Posterior cingulate gyrus (tissue), 11 donors: ENCODE data around the gene LZTR1.
"Not testable (repeated sequence)": the region's sequence is repeated elsewhere in the genome, so short reads cannot be mapped to it uniquely, and the experiment has no call there.

Experiments used
- DNase-seq, 10 donors: peaks; one replicate each; pipeline versions ENCODE4 v3.0.0 to v3.0.0-alpha.2; 2020 to 2021; ENCODE audit warnings: mixed read lengths in 3 of 10
- intact Hi-C: fragments of 100-400 bp; cut with DNase I; formaldehyde crosslinking; loops from one replicate; pipeline ENCODE4 v1.15.1; 2023

Gene LZTR1

DNA sequence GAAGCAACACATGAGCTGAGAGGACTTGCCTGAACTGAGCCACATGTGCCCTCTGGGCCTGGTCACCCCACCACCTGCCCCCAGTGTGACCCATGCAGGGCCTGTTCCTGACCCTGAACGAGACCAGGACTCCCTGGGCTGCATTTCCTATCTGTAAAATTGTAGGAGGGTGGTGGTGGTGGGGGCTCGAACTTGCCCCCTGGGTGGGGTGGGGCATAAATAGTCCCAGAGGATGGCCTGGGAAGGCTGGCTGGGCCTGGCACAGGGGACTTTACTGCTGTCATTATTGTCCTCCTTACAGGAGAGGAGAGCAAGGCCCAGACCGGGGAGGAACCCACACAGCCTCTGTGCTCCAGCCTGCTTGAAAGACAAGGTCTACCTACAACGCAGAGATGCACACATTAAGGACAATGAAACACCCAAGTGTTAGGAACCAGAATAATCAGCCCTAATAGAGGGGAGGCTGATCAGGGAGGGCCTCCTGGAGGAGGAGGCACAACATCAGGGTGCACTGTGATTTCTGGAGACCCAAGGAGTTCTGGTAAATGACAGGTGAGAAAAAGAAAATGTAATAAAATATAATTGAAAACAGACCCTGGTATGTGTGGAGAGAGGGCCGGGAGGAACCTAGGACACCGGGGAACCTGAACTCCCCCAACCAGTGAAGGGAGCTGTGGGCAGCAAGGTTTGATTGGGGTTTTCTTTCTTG lies 17.9 kb upstream of the LZTR1 start:
- intact Hi-C loops = no loop called here
- peak in 2 of 10 donors; percentile 26 to 39 for DNase-seq

DNA sequence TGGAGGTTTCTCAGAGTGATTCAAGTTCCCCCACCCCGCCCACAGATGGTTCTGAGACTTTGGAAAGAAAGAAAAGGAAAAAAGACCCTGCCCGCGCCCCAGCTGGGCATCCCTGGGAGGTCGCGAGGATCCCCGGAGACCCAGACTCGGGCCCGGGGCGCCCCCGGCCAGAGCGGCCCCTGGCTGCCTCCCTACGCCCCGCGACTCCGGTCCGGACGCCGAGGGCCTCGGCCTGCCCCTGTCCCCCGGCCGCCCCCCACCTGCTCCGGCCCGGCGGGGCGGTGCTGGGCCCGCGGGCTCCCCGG lies 17.3 kb upstream of the LZTR1 start:
- intact Hi-C loops = no loop called here
- peak in 1 of 10 donors; percentile 61 for DNase-seq

DNA sequence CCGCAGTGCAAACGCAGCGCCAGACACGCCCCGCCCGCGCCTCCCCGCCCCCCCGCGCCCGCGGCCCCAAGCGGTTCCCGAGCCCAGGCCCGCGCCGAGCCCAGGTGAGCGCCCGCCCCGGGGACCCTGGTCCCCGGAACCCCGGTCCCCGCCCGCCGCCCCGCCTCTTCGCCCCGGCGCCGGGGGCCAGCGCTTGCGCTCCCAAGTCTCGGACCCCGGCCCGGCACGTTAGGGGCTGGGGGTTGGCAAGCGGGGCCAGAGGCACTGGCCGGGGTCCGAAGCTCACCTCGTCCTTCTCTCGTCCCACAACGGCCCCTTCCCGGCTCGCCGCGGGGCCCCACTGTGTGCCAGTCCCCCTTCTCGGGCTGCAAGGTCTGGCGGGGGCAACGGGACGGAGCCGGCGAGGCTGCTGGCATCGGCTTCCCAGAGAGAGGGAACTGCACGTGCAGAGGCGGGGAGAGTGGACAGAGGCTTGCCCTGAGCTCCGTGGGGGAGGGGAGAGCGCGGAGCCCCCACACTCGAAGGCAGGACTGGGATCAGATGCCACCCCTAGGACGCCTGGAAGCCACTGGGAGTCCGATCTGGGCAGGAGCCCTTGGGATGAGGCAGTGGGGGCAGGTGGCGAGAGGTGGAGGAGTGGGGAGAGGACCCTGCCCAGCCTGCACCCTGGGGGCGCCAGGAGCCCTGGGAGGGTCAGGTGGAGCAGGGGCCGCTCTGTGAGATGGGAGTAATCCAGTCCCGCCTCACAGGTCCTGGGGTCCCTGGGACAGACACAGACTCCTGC lies 16.8 kb upstream of the LZTR1 start:
- DNase-seq = peak in 3 of 10 donors; percentile 75 to 80 (median 75)
- intact Hi-C loops = no loop called here

GRCh38 chr22:20965888-20966855 lies 15.9 kb upstream of the LZTR1 start:
- intact Hi-C loops = no loop called here
- peak in 2 of 10 donors; percentile 75 to 82 for DNase-seq

DNA sequence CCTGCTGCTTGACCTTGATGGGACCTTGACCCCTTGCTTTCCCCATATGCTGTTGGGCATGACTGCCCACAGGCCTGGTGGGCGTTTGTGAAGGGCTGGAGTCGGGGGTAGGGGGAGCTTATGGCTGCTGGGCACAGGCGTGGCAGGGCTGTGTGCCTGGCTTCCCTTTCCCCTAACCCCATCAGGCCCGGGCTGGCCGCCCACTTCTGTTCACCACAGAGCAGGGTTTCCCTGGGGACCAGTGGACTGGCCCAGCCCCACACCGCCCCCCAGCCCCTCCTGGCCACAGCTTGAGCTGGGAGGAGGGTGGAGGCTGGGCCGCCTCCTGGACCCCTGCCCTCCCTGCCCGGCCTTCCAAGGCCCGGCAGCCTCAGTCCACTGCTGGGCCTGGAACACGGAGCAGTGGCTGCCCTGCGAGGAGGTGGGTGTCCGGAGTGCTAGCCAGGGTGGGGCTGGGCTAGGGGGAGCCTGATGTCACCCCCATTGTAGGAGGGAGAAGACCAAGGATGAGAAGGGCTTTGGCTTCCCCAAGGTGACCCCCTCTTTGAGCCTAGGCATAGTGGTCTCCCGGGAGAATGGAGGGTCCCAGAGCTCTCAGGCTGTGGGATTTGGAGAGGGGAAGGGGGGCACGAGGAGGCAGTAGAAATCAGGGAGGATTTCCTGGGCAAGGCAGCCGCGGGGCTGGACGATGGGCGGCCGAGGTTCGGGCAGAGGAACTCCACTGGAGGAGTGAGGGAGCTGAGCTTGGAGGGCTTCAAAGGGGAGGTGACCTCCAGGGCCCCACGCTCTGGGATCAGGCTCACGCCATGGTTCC lies 15.0 kb upstream of the LZTR1 start, which contains the start of gene AIFM3:
TSS of gene AIFM3 (plus strand) at position 373 of the 814 bp plus-strand sequence. CDS start 690 bp downstream, outside the sequence.
- intact Hi-C loops = no loop called here
- peak in 6 of 10 donors; percentile 34 to 86 (median 74) for DNase-seq

- DNase-seq = peak in 2 of 10 donors; percentile 75 to 76
- intact Hi-C loops = no loop called here
These were observed 14.3 kb upstream of the LZTR1 start for GRCh38 chr22:20967697-20968211.

GRCh38 chr22:20968281-20968977 lies 13.7 kb upstream of the LZTR1 start:
- intact Hi-C loops = no loop called here
- peak in 1 of 10 donors; percentile 78 for DNase-seq

- no peak for DNase-seq
- intact Hi-C loops = no loop called here
These were observed 11.0 kb upstream of the LZTR1 start for GRCh38 chr22:20970939-20971657.

DNA sequence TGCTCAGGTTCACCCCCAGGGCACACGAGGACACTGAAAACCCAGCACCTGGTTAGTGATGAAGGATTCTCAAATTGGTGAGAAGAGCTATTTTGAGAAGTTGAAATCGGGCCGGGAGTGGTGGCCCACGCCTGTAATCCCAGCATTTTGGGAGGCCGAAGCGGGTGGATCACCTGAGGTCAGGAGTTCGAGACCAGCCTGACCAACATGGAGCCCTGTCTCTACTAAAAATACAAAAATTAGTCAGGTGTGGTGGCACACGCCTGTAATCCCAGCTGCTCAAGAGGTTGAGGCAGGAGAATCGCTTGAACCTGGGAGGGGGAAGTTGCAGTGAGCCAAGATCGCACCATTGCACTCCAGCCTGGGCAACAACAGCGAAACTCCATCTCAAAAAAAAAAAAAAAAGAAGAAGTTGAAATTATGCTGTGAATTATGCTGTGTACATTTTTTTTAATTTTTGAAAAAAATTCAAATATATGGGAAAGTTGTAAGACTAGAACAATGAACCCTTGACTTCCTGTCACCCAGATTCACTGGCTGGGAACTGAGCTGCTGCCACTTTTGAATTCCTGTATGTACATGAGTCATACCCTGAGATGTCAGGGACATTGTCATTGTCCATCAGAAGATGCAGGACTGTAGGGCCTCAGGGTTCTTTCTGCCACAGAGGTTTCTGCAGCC lies 9.9 kb upstream of the LZTR1 start:
- intact Hi-C loops, DNase-seq: not testable (repeated sequence)

- intact Hi-C loops = no loop called here
- DNase-seq = no peak
These were observed 9.0 kb upstream of the LZTR1 start for GRCh38 chr22:20972933-20973577.

DNA sequence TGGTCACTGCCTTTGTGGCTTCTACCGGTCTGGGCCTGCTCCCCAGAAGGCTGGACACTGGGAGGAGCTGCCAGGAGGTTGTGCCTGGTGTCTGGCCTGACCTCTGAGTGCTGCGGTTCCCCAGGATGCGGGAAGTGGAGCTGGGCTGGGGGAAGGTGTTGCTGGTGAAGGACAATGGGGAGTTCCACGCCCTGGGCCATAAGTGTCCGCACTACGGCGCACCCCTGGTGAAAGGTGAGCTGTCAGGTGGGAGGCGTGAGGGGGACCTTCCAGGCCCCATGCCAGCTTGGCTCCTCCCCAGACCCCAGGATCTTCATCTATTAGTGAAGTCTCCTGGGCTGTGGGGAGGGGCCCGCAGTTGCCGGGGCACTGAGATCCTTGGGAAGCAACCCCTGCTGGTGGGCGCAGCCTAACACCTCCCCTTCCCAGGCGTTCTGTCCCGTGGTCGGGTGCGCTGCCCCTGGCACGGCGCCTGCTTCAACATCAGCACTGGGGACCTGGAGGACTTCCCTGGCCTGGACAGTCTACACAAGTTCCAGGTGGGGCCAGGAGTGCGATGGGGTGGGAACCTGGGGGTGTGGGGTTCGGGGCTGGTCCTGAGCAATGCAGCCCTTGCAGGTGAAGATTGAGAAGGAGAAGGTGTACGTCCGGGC lies 8.3 kb upstream of the LZTR1 start:
- intact Hi-C loops = no loop called here
- DNase-seq = no peak

DNA sequence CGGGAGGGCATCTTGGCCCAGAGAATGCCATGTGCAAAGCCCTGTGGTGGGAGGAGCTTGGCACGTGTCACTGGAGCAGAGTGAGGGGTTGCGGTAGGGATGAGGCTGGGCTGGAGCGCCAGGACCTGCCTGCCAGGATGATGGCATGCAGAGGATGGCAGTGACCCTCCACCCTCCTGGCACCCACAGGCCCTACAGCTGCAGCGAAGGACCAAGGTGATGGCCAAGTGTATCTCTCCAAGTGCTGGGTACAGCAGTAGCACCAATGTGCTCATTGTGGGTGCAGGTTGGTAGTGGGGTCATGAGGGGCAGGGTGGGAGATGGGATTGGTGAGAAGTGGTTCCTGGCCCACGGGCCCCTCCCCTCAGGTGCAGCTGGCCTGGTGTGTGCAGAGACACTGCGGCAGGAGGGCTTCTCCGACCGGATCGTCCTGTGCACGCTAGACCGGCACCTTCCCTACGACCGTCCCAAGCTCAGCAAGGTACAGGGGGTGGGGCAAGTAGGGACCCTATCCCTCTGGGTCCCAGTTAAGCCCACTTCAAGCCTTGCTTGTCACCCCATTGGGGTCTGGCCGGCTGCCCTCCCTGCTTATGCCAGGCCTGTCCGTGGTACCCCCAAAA lies 7.7 kb upstream of the LZTR1 start:
- intact Hi-C loops = no loop called here
- no peak for DNase-seq

DNA sequence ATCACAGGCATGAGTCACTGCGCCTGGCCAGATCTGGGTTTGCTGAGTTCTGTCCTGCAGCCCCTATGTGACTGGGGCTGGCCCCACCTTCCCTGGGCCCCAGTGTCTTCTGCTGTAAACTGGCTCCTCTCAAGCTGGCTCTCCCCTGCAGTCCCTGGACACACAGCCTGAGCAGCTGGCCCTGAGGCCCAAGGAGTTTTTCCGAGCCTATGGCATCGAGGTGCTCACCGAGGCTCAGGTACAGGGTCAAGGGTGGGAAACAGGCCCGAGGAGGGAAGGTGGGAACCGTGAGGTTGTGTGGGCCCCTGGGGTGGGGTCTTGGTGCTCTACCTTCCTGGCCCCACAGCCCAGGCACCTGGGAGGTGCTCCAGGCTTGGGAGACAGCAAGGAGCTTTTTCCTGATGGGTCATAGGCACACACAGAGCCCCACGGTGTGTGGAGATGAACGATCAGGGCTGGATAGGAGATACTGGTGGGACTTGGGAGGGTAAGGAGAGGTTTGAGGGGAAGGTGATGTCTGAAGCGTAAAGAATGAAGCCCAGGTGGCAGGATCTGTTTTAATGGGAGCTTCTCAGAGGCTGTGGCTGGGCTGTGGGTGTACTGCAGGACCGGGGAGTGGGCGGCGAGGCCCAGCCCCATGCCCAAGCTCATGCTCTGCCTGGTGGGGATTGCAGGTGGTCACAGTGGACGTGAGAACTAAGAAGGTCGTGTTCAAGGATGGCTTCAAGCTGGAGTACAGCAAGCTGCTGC lies 6.4 kb upstream of the LZTR1 start:
- intact Hi-C loops = no loop called here
- DNase-seq = no peak

- intact Hi-C loops = no loop called here
- no peak for DNase-seq
These were observed 5.7 kb upstream of the LZTR1 start for GRCh38 chr22:20976291-20976877.

- DNase-seq = no peak
- intact Hi-C loops = no loop called here
These were observed 5.1 kb upstream of the LZTR1 start for GRCh38 chr22:20977019-20977418.
